ENCODE measurements around the gene CSTF1.

DNA sequence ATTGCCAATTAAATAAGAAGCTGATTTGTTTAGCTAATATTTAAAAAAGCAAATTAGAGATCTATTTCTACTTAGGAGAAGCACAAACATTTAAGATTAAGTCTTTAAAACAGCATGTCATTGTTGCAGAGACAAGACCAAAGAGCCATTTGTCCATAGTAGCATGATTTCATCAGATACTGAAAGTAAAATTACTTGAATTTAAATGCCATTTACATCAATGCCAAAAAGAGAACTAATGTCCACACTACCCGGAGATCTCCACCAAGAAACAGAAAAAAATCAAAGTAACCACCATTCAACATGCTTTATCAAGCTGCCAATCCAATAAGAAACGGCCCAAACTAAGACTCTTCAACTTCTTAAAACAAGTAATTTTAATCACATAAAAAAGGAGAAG, 16.1 kb upstream of the CSTF1 start:
- TF ChIP-seq TAF1 (conservative IDR thresholded peaks at IDR 0.05): no peak
- TF ChIP-seq, protein P1, sequence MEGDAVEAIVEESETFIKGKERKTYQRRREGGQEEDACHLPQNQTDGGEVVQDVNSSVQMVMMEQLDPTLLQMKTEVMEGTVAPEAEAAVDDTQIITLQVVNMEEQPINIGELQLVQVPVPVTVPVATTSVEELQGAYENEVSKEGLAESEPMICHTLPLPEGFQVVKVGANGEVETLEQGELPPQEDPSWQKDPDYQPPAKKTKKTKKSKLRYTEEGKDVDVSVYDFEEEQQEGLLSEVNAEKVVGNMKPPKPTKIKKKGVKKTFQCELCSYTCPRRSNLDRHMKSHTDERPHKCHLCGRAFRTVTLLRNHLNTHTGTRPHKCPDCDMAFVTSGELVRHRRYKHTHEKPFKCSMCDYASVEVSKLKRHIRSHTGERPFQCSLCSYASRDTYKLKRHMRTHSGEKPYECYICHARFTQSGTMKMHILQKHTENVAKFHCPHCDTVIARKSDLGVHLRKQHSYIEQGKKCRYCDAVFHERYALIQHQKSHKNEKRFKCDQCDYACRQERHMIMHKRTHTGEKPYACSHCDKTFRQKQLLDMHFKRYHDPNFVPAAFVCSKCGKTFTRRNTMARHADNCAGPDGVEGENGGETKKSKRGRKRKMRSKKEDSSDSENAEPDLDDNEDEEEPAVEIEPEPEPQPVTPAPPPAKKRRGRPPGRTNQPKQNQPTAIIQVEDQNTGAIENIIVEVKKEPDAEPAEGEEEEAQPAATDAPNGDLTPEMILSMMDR (IDR thresholded peaks at IDR 0.05; ENCODE audit: low read depth, low read length, missing input control): no peak
- TF ChIP-seq YY1 (IDR thresholded peaks at IDR 0.05): no peak
- TF ChIP-seq, protein P2, sequence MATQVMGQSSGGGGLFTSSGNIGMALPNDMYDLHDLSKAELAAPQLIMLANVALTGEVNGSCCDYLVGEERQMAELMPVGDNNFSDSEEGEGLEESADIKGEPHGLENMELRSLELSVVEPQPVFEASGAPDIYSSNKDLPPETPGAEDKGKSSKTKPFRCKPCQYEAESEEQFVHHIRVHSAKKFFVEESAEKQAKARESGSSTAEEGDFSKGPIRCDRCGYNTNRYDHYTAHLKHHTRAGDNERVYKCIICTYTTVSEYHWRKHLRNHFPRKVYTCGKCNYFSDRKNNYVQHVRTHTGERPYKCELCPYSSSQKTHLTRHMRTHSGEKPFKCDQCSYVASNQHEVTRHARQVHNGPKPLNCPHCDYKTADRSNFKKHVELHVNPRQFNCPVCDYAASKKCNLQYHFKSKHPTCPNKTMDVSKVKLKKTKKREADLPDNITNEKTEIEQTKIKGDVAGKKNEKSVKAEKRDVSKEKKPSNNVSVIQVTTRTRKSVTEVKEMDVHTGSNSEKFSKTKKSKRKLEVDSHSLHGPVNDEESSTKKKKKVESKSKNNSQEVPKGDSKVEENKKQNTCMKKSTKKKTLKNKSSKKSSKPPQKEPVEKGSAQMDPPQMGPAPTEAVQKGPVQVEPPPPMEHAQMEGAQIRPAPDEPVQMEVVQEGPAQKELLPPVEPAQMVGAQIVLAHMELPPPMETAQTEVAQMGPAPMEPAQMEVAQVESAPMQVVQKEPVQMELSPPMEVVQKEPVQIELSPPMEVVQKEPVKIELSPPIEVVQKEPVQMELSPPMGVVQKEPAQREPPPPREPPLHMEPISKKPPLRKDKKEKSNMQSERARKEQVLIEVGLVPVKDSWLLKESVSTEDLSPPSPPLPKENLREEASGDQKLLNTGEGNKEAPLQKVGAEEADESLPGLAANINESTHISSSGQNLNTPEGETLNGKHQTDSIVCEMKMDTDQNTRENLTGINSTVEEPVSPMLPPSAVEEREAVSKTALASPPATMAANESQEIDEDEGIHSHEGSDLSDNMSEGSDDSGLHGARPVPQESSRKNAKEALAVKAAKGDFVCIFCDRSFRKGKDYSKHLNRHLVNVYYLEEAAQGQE (IDR thresholded peaks at IDR 0.05): no peak
- no peak for TF ChIP-seq RAD21 (IDR thresholded peaks at IDR 0.05)
- TF ChIP-seq EGR1 (IDR thresholded peaks at IDR 0.05; ENCODE audit: low read depth in 2 of 2): no peak
- TF ChIP-seq, protein P3, sequence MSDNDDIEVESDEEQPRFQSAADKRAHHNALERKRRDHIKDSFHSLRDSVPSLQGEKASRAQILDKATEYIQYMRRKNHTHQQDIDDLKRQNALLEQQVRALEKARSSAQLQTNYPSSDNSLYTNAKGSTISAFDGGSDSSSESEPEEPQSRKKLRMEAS (IDR thresholded peaks at IDR 0.05): no peak
- no peak for TF ChIP-seq NR2F2 (IDR thresholded peaks at IDR 0.05)
- no peak for TF ChIP-seq SP1 (IDR thresholded peaks at IDR 0.05)
- TF ChIP-seq, protein P4, sequence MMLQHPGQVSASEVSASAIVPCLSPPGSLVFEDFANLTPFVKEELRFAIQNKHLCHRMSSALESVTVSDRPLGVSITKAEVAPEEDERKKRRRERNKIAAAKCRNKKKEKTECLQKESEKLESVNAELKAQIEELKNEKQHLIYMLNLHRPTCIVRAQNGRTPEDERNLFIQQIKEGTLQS (IDR thresholded peaks at IDR 0.05): no peak

Data from liver (tissue), 3 donors.